ENCODE measurements around the gene ASTN2.

Gene ASTN2

GRCh38 chr9:116544896-116545295 lies 870.0 kb downstream of the ASTN2 start:
- peaks cover 5% of the 10 kb centered on the region for H3K4me1 Mint-ChIP-seq
- DNase-seq (ENCODE audit: low spot score in 2 of 2) (no peak), ATAC-seq (replicated peaks; ENCODE audit: extremely low read depth, poor library complexity, severe bottlenecking) (no peak)
- H3K27ac Mint-ChIP-seq (ENCODE audit: low read depth) = no peak overlapping the region
- no peak overlapping the region for H3K4me3 Mint-ChIP-seq
- H3K36me3 Mint-ChIP-seq (ENCODE audit: insufficient read depth) = peaks cover 3% of the 10 kb centered on the region
- H3K9me3 Mint-ChIP-seq = no peaks in the 10 kb centered on the region
- H3K27me3 Mint-ChIP-seq = no peaks in the 10 kb centered on the region

GRCh38 chr9:116543731-116544400 lies 871.0 kb downstream of the ASTN2 start:
- Mint-ChIP-seq H3K9me3 (peaks cover 3% of the 10 kb centered on the region), H3K36me3 (ENCODE audit: insufficient read depth) (peaks cover 3% of the 10 kb centered on the region), H3K4me1 (peaks cover 2% of the 10 kb centered on the region), H3K4me3 (no peak overlapping the region), H3K27ac (ENCODE audit: low read depth) (no peak overlapping the region), H3K27me3 (no peaks in the 10 kb centered on the region)
- DNase-seq (ENCODE audit: low spot score in 2 of 2) (no peak), ATAC-seq (replicated peaks; ENCODE audit: extremely low read depth, poor library complexity, severe bottlenecking) (no peak)

- H3K9me3 Mint-ChIP-seq = peaks cover 17% of the 10 kb centered on the region
- H3K36me3 Mint-ChIP-seq (ENCODE audit: insufficient read depth) = peaks cover 3% of the 10 kb centered on the region
- no peak overlapping the region for H3K27ac Mint-ChIP-seq (ENCODE audit: low read depth)
- DNase-seq (ENCODE audit: low spot score in 2 of 2) (no peak), ATAC-seq (replicated peaks; ENCODE audit: extremely low read depth, poor library complexity, severe bottlenecking) (no peak)
- H3K27me3 Mint-ChIP-seq = peaks cover 10% of the 10 kb centered on the region
- H3K4me1 Mint-ChIP-seq = no peaks in the 10 kb centered on the region
- no peak overlapping the region for H3K4me3 Mint-ChIP-seq
These were observed 873.5 kb downstream of the ASTN2 start for GRCh38 chr9:116541402-116541801.

- Mint-ChIP-seq H3K4me1 (no peaks in the 10 kb centered on the region), H3K4me3 (no peak overlapping the region), H3K27ac (ENCODE audit: low read depth) (no peak overlapping the region), H3K27me3 (peaks cover 10% of the 10 kb centered on the region), H3K36me3 (ENCODE audit: insufficient read depth) (no peaks in the 10 kb centered on the region), H3K9me3 (peaks cover 22% of the 10 kb centered on the region)
- DNase-seq (ENCODE audit: low spot score in 2 of 2) = no peak
- no peak for ATAC-seq (replicated peaks; ENCODE audit: extremely low read depth, poor library complexity, severe bottlenecking)
These were observed 875.3 kb downstream of the ASTN2 start for GRCh38 chr9:116539549-116539948.

GRCh38 chr9:116525611-116526010 lies 889.2 kb downstream of the ASTN2 start:
- Mint-ChIP-seq H3K9me3 (peaks cover 12% of the 10 kb centered on the region), H3K4me1 (no peaks in the 10 kb centered on the region), H3K36me3 (ENCODE audit: insufficient read depth) (peaks cover 1% of the 10 kb centered on the region), H3K4me3 (no peak overlapping the region), H3K27me3 (no peaks in the 10 kb centered on the region), H3K27ac (ENCODE audit: low read depth) (no peak overlapping the region)
- no peak for ATAC-seq (replicated peaks; ENCODE audit: extremely low read depth, poor library complexity, severe bottlenecking)
- DNase-seq (ENCODE audit: low spot score in 2 of 2) = no peak

GRCh38 chr9:116524778-116525470 lies 889.9 kb downstream of the ASTN2 start:
- Mint-ChIP-seq H3K27ac (ENCODE audit: low read depth) (no peak overlapping the region), H3K27me3 (no peaks in the 10 kb centered on the region), H3K9me3 (peaks cover 13% of the 10 kb centered on the region), H3K4me3 (no peak overlapping the region), H3K4me1 (no peaks in the 10 kb centered on the region), H3K36me3 (ENCODE audit: insufficient read depth) (peaks cover 1% of the 10 kb centered on the region)
- ATAC-seq (replicated peaks; ENCODE audit: extremely low read depth, poor library complexity, severe bottlenecking) (no peak), DNase-seq (ENCODE audit: low spot score in 2 of 2) (no peak)

GRCh38 chr9:116520218-116520617 lies 894.6 kb downstream of the ASTN2 start:
- H3K27ac Mint-ChIP-seq (ENCODE audit: low read depth) = no peak overlapping the region
- DNase-seq (ENCODE audit: low spot score in 2 of 2) (no peak), ATAC-seq (replicated peaks; ENCODE audit: extremely low read depth, poor library complexity, severe bottlenecking) (no peak)
- H3K4me1 Mint-ChIP-seq = no peaks in the 10 kb centered on the region
- peaks cover 11% of the 10 kb centered on the region for H3K27me3 Mint-ChIP-seq
- H3K4me3 Mint-ChIP-seq = no peak overlapping the region
- peaks cover 4% of the 10 kb centered on the region for H3K36me3 Mint-ChIP-seq (ENCODE audit: insufficient read depth)
- H3K9me3 Mint-ChIP-seq = peaks cover 31% of the 10 kb centered on the region

GRCh38 chr9:116516456-116516855 lies 898.4 kb downstream of the ASTN2 start:
- Mint-ChIP-seq H3K9me3 (peaks cover 42% of the 10 kb centered on the region), H3K27ac (ENCODE audit: low read depth) (no peak overlapping the region), H3K4me3 (no peak overlapping the region), H3K36me3 (ENCODE audit: insufficient read depth) (peaks cover 2% of the 10 kb centered on the region), H3K4me1 (no peaks in the 10 kb centered on the region), H3K27me3 (peaks cover 11% of the 10 kb centered on the region)
- no peak for ATAC-seq (replicated peaks; ENCODE audit: extremely low read depth, poor library complexity, severe bottlenecking)
- DNase-seq (ENCODE audit: low spot score in 2 of 2) = no peak

GRCh38 chr9:116515541-116515940 lies 899.3 kb downstream of the ASTN2 start:
- peaks cover 38% of the 10 kb centered on the region for H3K9me3 Mint-ChIP-seq
- peaks cover 2% of the 10 kb centered on the region for H3K36me3 Mint-ChIP-seq (ENCODE audit: insufficient read depth)
- ATAC-seq (replicated peaks; ENCODE audit: extremely low read depth, poor library complexity, severe bottlenecking) (no peak), DNase-seq (ENCODE audit: low spot score in 2 of 2) (no peak)
- H3K27ac Mint-ChIP-seq (ENCODE audit: low read depth) = no peak overlapping the region
- peaks cover 11% of the 10 kb centered on the region for H3K27me3 Mint-ChIP-seq
- no peak overlapping the region for H3K4me3 Mint-ChIP-seq
- no peaks in the 10 kb centered on the region for H3K4me1 Mint-ChIP-seq

GRCh38 chr9:116506685-116507084 lies 908.2 kb downstream of the ASTN2 start:
- H3K9me3 Mint-ChIP-seq = peaks cover 10% of the 10 kb centered on the region
- H3K4me3 Mint-ChIP-seq = no peak overlapping the region
- H3K27me3 Mint-ChIP-seq = no peaks in the 10 kb centered on the region
- no peak overlapping the region for H3K27ac Mint-ChIP-seq (ENCODE audit: low read depth)
- no peaks in the 10 kb centered on the region for H3K4me1 Mint-ChIP-seq
- ATAC-seq (replicated peaks; ENCODE audit: extremely low read depth, poor library complexity, severe bottlenecking) (no peak), DNase-seq (ENCODE audit: low spot score in 2 of 2) (no peak)
- H3K36me3 Mint-ChIP-seq (ENCODE audit: insufficient read depth) = no peaks in the 10 kb centered on the region

GRCh38 chr9:116504893-116505480 lies 909.9 kb downstream of the ASTN2 start:
- no peaks in the 10 kb centered on the region for H3K36me3 Mint-ChIP-seq (ENCODE audit: insufficient read depth)
- no peak for DNase-seq (ENCODE audit: low spot score in 2 of 2)
- H3K4me1 Mint-ChIP-seq = no peaks in the 10 kb centered on the region
- H3K4me3 Mint-ChIP-seq = no peak overlapping the region
- no peak for ATAC-seq (replicated peaks; ENCODE audit: extremely low read depth, poor library complexity, severe bottlenecking)
- H3K9me3 Mint-ChIP-seq = peaks cover 8% of the 10 kb centered on the region
- H3K27ac Mint-ChIP-seq (ENCODE audit: low read depth) = no peak overlapping the region
- no peaks in the 10 kb centered on the region for H3K27me3 Mint-ChIP-seq

GRCh38 chr9:116504081-116504480 lies 910.8 kb downstream of the ASTN2 start:
- peaks cover 8% of the 10 kb centered on the region for H3K9me3 Mint-ChIP-seq

GRCh38 chr9:116502746-116503145 lies 912.1 kb downstream of the ASTN2 start:
- Mint-ChIP-seq H3K27ac (ENCODE audit: low read depth) (no peak overlapping the region), H3K4me1 (no peaks in the 10 kb centered on the region), H3K36me3 (ENCODE audit: insufficient read depth) (no peaks in the 10 kb centered on the region), H3K27me3 (no peaks in the 10 kb centered on the region), H3K9me3 (peaks cover 8% of the 10 kb centered on the region), H3K4me3 (no peak overlapping the region)
- ATAC-seq (replicated peaks; ENCODE audit: extremely low read depth, poor library complexity, severe bottlenecking) (no peak), DNase-seq (ENCODE audit: low spot score in 2 of 2) (no peak)

More at GRCh38 chr9:116504081-116504480, 910.8 kb downstream of the ASTN2 start:
- no peak for ATAC-seq (replicated peaks; ENCODE audit: extremely low read depth, poor library complexity, severe bottlenecking)
- Mint-ChIP-seq H3K27ac (ENCODE audit: low read depth) (no peak overlapping the region), H3K4me1 (no peaks in the 10 kb centered on the region), H3K27me3 (no peaks in the 10 kb centered on the region), H3K4me3 (no peak overlapping the region), H3K36me3 (ENCODE audit: insufficient read depth) (no peaks in the 10 kb centered on the region)
- no peak for DNase-seq (ENCODE audit: low spot score in 2 of 2)

Measured in central memory CD8-positive, alpha-beta T cell (primary cell).